IMR-90 (cell line): ENCODE results near the gene TBX15. TPM values are rescaled to one million over a fixed set of nuclear protein-coding genes. Genes with fewer than 3 reads are reported as not detected.

ENCODE experiments used
- ATAC-seq: fragments of 200-7000 bp; cut with Tn5 transposase; 2 replicates; pipeline ENCODE4 v1.9.1; 2020; ENCODE audit warnings: low read depth, mild to moderate bottlenecking, moderate library complexity
- BruUV-seq: library from RNA; stranded (reverse); fragments of 400-500 nt; replicated peaks from 2 replicates; lab custom pipeline; 2021; lab: Mats Ljungman, UMichigan
- CTCF ChIA-PET: fragments of 300-600 bp; formaldehyde crosslinking; extraction: SDS; loops from one replicate; lab custom pipeline; 2021; ENCODE audit warnings: antibody characterized with exemption; lab: Yijun Ruan, JAX
- POLR2A ChIA-PET: fragments of 300-600 bp; sonication (Branson Sonifier 250); formaldehyde crosslinking; loops from one replicate; lab custom pipeline; 2022; ENCODE audit warnings: antibody characterized with exemption; ENCODE audit not compliant: unreplicated experiment; lab: Charles Lee
- DNase-seq: peaks from one replicate; pipeline ENCODE4 v3.0.0; 2013
- H2AFZ ChIP-seq: replicated peaks from 2 replicates; pipeline ENCODE3; 2013; ENCODE audit warnings: low read length, mild to moderate bottlenecking; ENCODE audit not compliant: poor library complexity
- H2AK5ac ChIP-seq: 2 replicates; pipeline ENCODE4 v1.6.1; 2013; ENCODE audit warnings: low read depth, low read length, inconsistent platforms
- H2AK9ac ChIP-seq: replicated peaks from 2 replicates; pipeline ENCODE3; 2013; ENCODE audit warnings: mild to moderate bottlenecking, low read depth, low read length, moderate library complexity; ENCODE audit not compliant: poor library complexity
- H2BK120ac ChIP-seq: 2 replicates; pipeline ENCODE4 v1.6.1; 2013; ENCODE audit warnings: low read depth, low read length, inconsistent platforms
- H2BK15ac ChIP-seq: 3 replicates; pipeline ENCODE4 v1.6.1; 2013; ENCODE audit warnings: low read depth, low read length, inconsistent platforms
- H2BK20ac ChIP-seq: 2 replicates; pipeline ENCODE4 v1.6.1; 2013; ENCODE audit warnings: low read depth, mild to moderate bottlenecking, inconsistent platforms, low read length, moderate library complexity
- H2BK5ac ChIP-seq: 2 replicates; pipeline ENCODE4 v1.6.1; 2013; ENCODE audit warnings: mild to moderate bottlenecking, low read depth, low read length, inconsistent platforms; ENCODE audit not compliant: poor library complexity, severe bottlenecking
- H3K14ac ChIP-seq: replicated peaks from 2 replicates; pipeline ENCODE4 v1.6.1; 2013; ENCODE audit warnings: low read depth, low read length, inconsistent platforms
- H3K18ac ChIP-seq: 2 replicates; pipeline ENCODE4 v1.6.1; 2013; ENCODE audit warnings: low read depth, low read length, control low read depth
- H3K23ac ChIP-seq: 2 replicates; pipeline ENCODE4 v1.6.1; 2013; ENCODE audit warnings: low read depth, low read length, inconsistent platforms
- H3K27ac ChIP-seq: 2 replicates; pipeline ENCODE4 v1.5.1; 2013; ENCODE audit warnings: mild to moderate bottlenecking, control low read depth, low read length; ENCODE audit not compliant: insufficient read depth
- H3K27me3 ChIP-seq: 2 replicates; pipeline ENCODE4 v1.6.1; 2013; ENCODE audit warnings: low read length; ENCODE audit not compliant: control insufficient read depth, insufficient read depth
- H3K36me3 ChIP-seq: 2 replicates; pipeline ENCODE4 v1.6.1; 2013; ENCODE audit warnings: low read length, mixed read lengths; ENCODE audit not compliant: control insufficient read depth, insufficient read depth
- H3K4ac ChIP-seq: 2 replicates; pipeline ENCODE4 v1.6.1; 2013; ENCODE audit warnings: low read depth, low read length, inconsistent platforms
- H3K4me1 ChIP-seq: 2 replicates; pipeline ENCODE4 v1.6.1; 2013; ENCODE audit warnings: low read length, mixed read lengths; ENCODE audit not compliant: control insufficient read depth, insufficient read depth
- H3K4me2 ChIP-seq: 2 replicates; pipeline ENCODE4 v1.6.1; 2013; ENCODE audit warnings: low read depth, mild to moderate bottlenecking, control low read depth, low read length, moderate library complexity
- H3K4me3 ChIP-seq: 2 replicates; pipeline ENCODE4 v1.5.1; 2013; ENCODE audit warnings: low read depth, mild to moderate bottlenecking, control low read depth, low read length, moderate library complexity; ENCODE audit not compliant: insufficient read depth
- H3K56ac ChIP-seq: 2 replicates; pipeline ENCODE4 v1.6.1; 2013; ENCODE audit warnings: low read length, inconsistent platforms; ENCODE audit not compliant: insufficient read depth; ENCODE audit errors: extremely low read depth
- H3K79me1 ChIP-seq, 2 experiments: 2 replicates each; pipeline ENCODE4 v1.6.1; 2013; ENCODE audit warnings: low read length in 2 of 2, inconsistent platforms in 1 of 2, low read depth in 1 of 2
- H3K9ac ChIP-seq: 2 replicates; pipeline ENCODE4 v1.6.1; 2013; ENCODE audit warnings: low read depth, low read length, control low read depth
- H3K9me1 ChIP-seq: 2 replicates; pipeline ENCODE4 v1.6.1; 2013; ENCODE audit warnings: low read length, inconsistent platforms; ENCODE audit not compliant: insufficient read depth
- H3K9me3 ChIP-seq: 2 replicates; pipeline ENCODE4 v1.6.1; 2013; ENCODE audit warnings: low read length; ENCODE audit not compliant: control insufficient read depth, insufficient read depth
- H4K20me1 ChIP-seq: 2 replicates; pipeline ENCODE4 v1.6.1; 2013; ENCODE audit warnings: low read length, inconsistent platforms; ENCODE audit not compliant: insufficient read depth
- H4K5ac ChIP-seq: 2 replicates; pipeline ENCODE4 v1.6.1; 2013; ENCODE audit warnings: mild to moderate bottlenecking, low read depth, low read length, control low read depth
- H4K8ac ChIP-seq, 2 experiments: 2 replicates each; pipeline ENCODE4 v1.6.1; 2013; ENCODE audit warnings: low read depth in 2 of 2, low read length in 2 of 2, control low read depth in 1 of 2, inconsistent platforms in 1 of 2
- H4K91ac ChIP-seq: 2 replicates; pipeline ENCODE4 v1.6.1; 2013; ENCODE audit warnings: low read depth, low read length, inconsistent platforms; ENCODE audit not compliant: insufficient read depth
- CEBPB ChIP-seq: IDR thresholded peaks from 2 replicates; pipeline ENCODE4 v1.6.1; 2012; ENCODE audit warnings: low read depth, low read length, improper control_type of control experiment
- CHD1 ChIP-seq: IDR thresholded peaks from 2 replicates; pipeline ENCODE4 v1.6.1; 2012; ENCODE audit warnings: low read depth, low read length, improper control_type of control experiment
- CTCF ChIP-seq: conservative IDR thresholded peaks from 2 replicates; pipeline ENCODE4 v1.5.1; 2012; ENCODE audit warnings: mild to moderate bottlenecking, low read depth, low read length, improper control_type of control experiment
- FOS ChIP-seq: fragments of 150-350 bp; IDR thresholded peaks from 2 replicates; pipeline ENCODE4 v1.6.1; 2016; ENCODE audit warnings: low read depth, low read length
- MXI1 ChIP-seq: IDR thresholded peaks from 2 replicates; pipeline ENCODE4 v1.6.1; 2012; ENCODE audit warnings: low read depth, mild to moderate bottlenecking, low read length, moderate library complexity, borderline replicate concordance
- NFE2L2 ChIP-seq: fragments of 150-350 bp; IDR thresholded peaks from 2 replicates; pipeline ENCODE4 v1.6.1; 2016; ENCODE audit warnings: low read depth, mild to moderate bottlenecking, low read length
- SMC3 ChIP-seq: fragments of 150-350 bp; IDR thresholded peaks from 2 replicates; pipeline ENCODE4 v1.6.1; 2016; ENCODE audit warnings: low read depth, mild to moderate bottlenecking, antibody characterized with exemption, low read length, moderate library complexity
- WGBS, 2 experiments: methylation state at CpG; one replicate each; pipeline versions ENCODE4 v1.1.5 to v1.1.7; 2013; ENCODE audit warnings: missing lambda C conversion rate in 2 of 2; ENCODE audit not compliant: insufficient read length in 1 of 2; ENCODE audit errors: extremely low coverage in 2 of 2; 5-methylcytosine and 5-hydroxymethylcytosine counted together
- dilution Hi-C: fragments of 300-500 bp; cut with HindIII; formaldehyde crosslinking; loops from one replicate; pipeline ENCODE4 v1.14.3; 2018; ENCODE audit warnings: low sequenced_read_pairs; ENCODE audit not compliant: unreplicated experiment
- in situ Hi-C: fragments of 300-500 bp; cut with MboI; formaldehyde crosslinking; loops from 3 replicates; pipeline ENCODE4 v1.14.3; 2019; ENCODE audit warnings: low sequenced_read_pairs, inconsistent platforms, mixed read lengths
- intact Hi-C: fragments of 100-400 bp; cut with micrococcal nuclease; formaldehyde crosslinking; loops from 2 replicates; pipeline ENCODE4 v1.10.0; 2022
- polyA plus RNA-seq, 3 experiments: library from polyadenylated mRNA; depleted of rRNA; stranded (reverse); fragments of >200 nt; gene quantifications; 2 replicates each; pipeline ENCODE4 v1.2.3, GENCODE V29; 2012; ENCODE audit warnings: low replicate concordance in 1 of 3
- total RNA-seq: library from RNA; depleted of rRNA; stranded (reverse); fragments of >200 nt; gene quantifications from 2 replicates; pipeline ENCODE4 v1.2.3, GENCODE V29; 2012

Gene TBX15
- total and polyA plus RNA-seq, 2 of the 4 experiments (the other 2 are of a cell fraction), result not detected

DNA sequence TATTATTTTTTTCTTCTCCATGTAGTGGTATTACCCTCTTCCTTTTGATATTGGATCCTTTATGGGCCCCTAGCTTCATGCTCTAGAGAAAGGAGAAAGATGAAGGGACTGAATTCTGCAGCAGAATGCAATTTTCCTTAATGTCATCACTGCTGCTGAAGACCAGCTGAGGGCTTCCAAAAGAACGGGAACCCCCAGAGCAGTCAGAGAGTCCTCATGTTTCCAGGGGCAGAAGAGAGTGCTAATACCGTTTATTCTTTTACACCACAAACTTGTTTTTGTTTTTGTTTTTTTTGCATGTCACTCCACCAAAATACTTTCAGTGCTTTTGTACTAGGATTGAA is 21.1 kb upstream of the TBX15 start:
- Histone ChIP-seq H3K79me1 (no peaks in the 10 kb centered on the region), H4K8ac (no peak overlapping the region), H2AFZ (no peak overlapping the region), H4K5ac (no peak overlapping the region), H3K4me3 (no peak overlapping the region), H3K27me3 (peaks cover 53% of the 10 kb centered on the region), H2BK120ac (no peak overlapping the region), H3K27ac (no peak overlapping the region), H2BK20ac (no peak overlapping the region), H3K23ac (no peak overlapping the region), H2BK15ac (no peak overlapping the region), H3K4me2 (no peak overlapping the region), H4K20me1 (no peaks in the 10 kb centered on the region), H3K36me3 (no peaks in the 10 kb centered on the region), H3K9me3 (peaks cover 13% of the 10 kb centered on the region), H3K14ac (no peak overlapping the region), H2AK9ac (no peak overlapping the region), H4K91ac (no peak overlapping the region), H2BK5ac (no peak overlapping the region), H3K4me1 (no peaks in the 10 kb centered on the region; the same call in 1 of the 2 replicates), H3K56ac (no peak overlapping the region), H3K9ac (no peak overlapping the region), H3K4ac (no peak overlapping the region), H2AK5ac (no peak overlapping the region), H3K9me1 (no peaks in the 10 kb centered on the region), H3K18ac (no peak overlapping the region)
- no peak for DNase-seq
- ChIA-PET CTCF (interaction anchor here (0.6 to 1.8 kb wide), 3 partner anchors 11 to 856 kb away, joined by 3 to 5 read pairs (median 3); no protein-coding TSS in a partner anchor), POLR2A (no interaction called here)
- dilution Hi-C loops, result no loop called here
- ATAC-seq, result no peak
- BruUV-seq, result no TSS peak
- TF ChIP-seq MXI1 (no peak), SMC3 (no peak), NFE2L2 (no peak), FOS (no peak), CEBPB (no peak), CTCF (no peak), CHD1 (no peak)
- in situ Hi-C loops, result no loop called here
- WGBS, 2 experiments, result no CpG with 5 or more reads among the region's 2 CpGs
- intact Hi-C loops, result loop anchor here (10.0 kb wide), 1 partner anchor 126 kb away; no protein-coding TSS in a partner anchor
